GM12878 (cell line): ENCODE data around the gene LIMCH1. TPM values are rescaled to one million over a fixed set of nuclear protein-coding genes. Genes with fewer than 3 reads are reported as not detected.

Experiments
- ATAC-seq: fragments of 200-7000 bp; cut with Tn5 transposase; 3 replicates; pipeline ENCODE4 v1.9.1; 2020; ENCODE audit warnings: mild to moderate bottlenecking, moderate library complexity
- BruUV-seq: library from RNA; stranded (reverse); fragments of 400-500 nt; replicated peaks from 2 replicates; lab custom pipeline; 2021; lab: Mats Ljungman, UMichigan
- CTCF ChIA-PET: fragments of 300-600 bp; sonication (Branson Sonifier 250); formaldehyde crosslinking; extraction: SDS; loops from one replicate; lab custom pipeline; 2021; ENCODE audit warnings: inconsistent platforms; lab: Yijun Ruan, JAX
- POLR2A ChIA-PET: fragments of 350-600 bp; formaldehyde crosslinking; extraction: SDS; loops from one replicate; lab custom pipeline; 2021; ENCODE audit warnings: inconsistent platforms; lab: Charles Lee
- RAD21 ChIA-PET: fragments of 300-600 bp; sonication (Branson Sonifier 250); formaldehyde crosslinking; loops from one replicate; lab custom pipeline; 2023; ENCODE audit warnings: antibody characterized with exemption; ENCODE audit not compliant: unreplicated experiment; lab: Charles Lee
- SMC1A ChIA-PET: fragments of 300-600 bp; sonication (Branson Sonifier 250); formaldehyde crosslinking; loops from one replicate; lab custom pipeline; 2023; ENCODE audit not compliant: unreplicated experiment, uncharacterized antibody; lab: Charles Lee
- DNase-seq: peaks from one replicate; pipeline ENCODE4 v3.0.0-alpha.2; 2011; ENCODE audit warnings: low read depth, low spot score
- FAIRE-seq: peaks from 3 replicates; lab custom pipeline; 2011; peaks lifted over from hg19 to GRCh38; lab: Jason Lieb, UNC
- H2AFZ ChIP-seq: 2 replicates; pipeline ENCODE4 v1.6.0; 2011; ENCODE audit warnings: low read depth, low read length, control low read depth; ENCODE audit not compliant: control insufficient read depth
- H3K27ac ChIP-seq: 2 replicates; pipeline ENCODE4 v1.5.1; 2011; ENCODE audit warnings: control low read depth; ENCODE audit not compliant: control insufficient read depth, insufficient read depth
- H3K27me3 ChIP-seq, 2 experiments: replicated peaks in 1 of 2; 2 replicates each; pipeline versions ENCODE4 v1.6.0 to v1.6.1; 2011; ENCODE audit warnings: low read length in 1 of 2; ENCODE audit not compliant: control insufficient read depth in 2 of 2, insufficient read depth in 2 of 2
- H3K36me3 ChIP-seq, 2 experiments: 2 replicates each; pipeline ENCODE4 v1.5.1; 2011; ENCODE audit warnings: low read length in 1 of 2; ENCODE audit not compliant: control insufficient read depth in 2 of 2, insufficient read depth in 2 of 2
- H3K4me1 ChIP-seq: 2 replicates; pipeline ENCODE4 v1.6.1; 2011; ENCODE audit warnings: mild to moderate bottlenecking, low read length, moderate library complexity, mixed read lengths; ENCODE audit not compliant: control insufficient read depth, insufficient read depth
- H3K4me2 ChIP-seq: 2 replicates; pipeline ENCODE4 v1.6.0; 2011; ENCODE audit warnings: control low read depth; ENCODE audit not compliant: control insufficient read depth, insufficient read depth
- H3K4me3 ChIP-seq: fragments of 200-600 bp; sonication (generic); 2 replicates; pipeline ENCODE4 v1.5.1; 2016
- H3K79me2 ChIP-seq: 2 replicates; pipeline ENCODE4 v1.6.0; 2011; ENCODE audit warnings: low read length; ENCODE audit not compliant: control insufficient read depth, insufficient read depth
- H3K9ac ChIP-seq: 2 replicates; pipeline ENCODE4 v1.8.0; 2011; ENCODE audit warnings: low read length, control low read depth, mixed read lengths; ENCODE audit not compliant: control insufficient read depth, insufficient read depth
- H3K9me3 ChIP-seq: replicated peaks from 3 replicates; pipeline ENCODE4 v1.5.1; 2011; ENCODE audit warnings: mild to moderate bottlenecking, low read length; ENCODE audit not compliant: control insufficient read depth, insufficient read depth
- H4K20me1 ChIP-seq: 2 replicates; pipeline ENCODE4 v1.6.0; 2011; ENCODE audit not compliant: control insufficient read depth, insufficient read depth
- BHLHE40 ChIP-seq, 2 experiments: fragments of 450-650 bp in 1 of 2; IDR thresholded peaks; 2 replicates each; pipeline ENCODE4 v1.6.1; 2011 to 2017; ENCODE audit warnings: low read depth in 2 of 2, borderline replicate concordance in 1 of 2, improper control_type of control experiment in 1 of 2, low read length in 1 of 2, mild to moderate bottlenecking in 1 of 2
- CEBPB ChIP-seq, 2 experiments: fragments of 150-350 bp in 1 of 2; IDR thresholded peaks; 2 replicates each; pipeline ENCODE4 v1.6.1; 2012 to 2014; ENCODE audit warnings: low read depth in 2 of 2, low read length in 2 of 2, borderline replicate concordance in 1 of 2, inconsistent platforms in 1 of 2
- CREB1 ChIP-seq: IDR thresholded peaks from 2 replicates; pipeline ENCODE4 v1.6.1; 2012; ENCODE audit warnings: low read depth, mild to moderate bottlenecking, inconsistent platforms
- HCFC1 ChIP-seq: fragments of 150-350 bp; IDR thresholded peaks from 2 replicates; pipeline ENCODE4 v1.6.1; 2014; ENCODE audit warnings: low read length
- JUNB ChIP-seq: IDR thresholded peaks from 2 replicates; pipeline ENCODE4 v1.6.1; 2016; ENCODE audit warnings: antibody characterized with exemption, mild to moderate bottlenecking
- MXI1 ChIP-seq: fragments of 150-350 bp; IDR thresholded peaks from 2 replicates; pipeline ENCODE4 v1.6.1; 2011; ENCODE audit warnings: low read depth, mild to moderate bottlenecking, inconsistent platforms, low read length, improper control_type of control experiment
- NR2C1 ChIP-seq: fragments of 450-650 bp; IDR thresholded peaks from 2 replicates; pipeline ENCODE4 v1.6.1; 2017; ENCODE audit warnings: antibody characterized with exemption, mild to moderate bottlenecking, moderate library complexity
- POLR2A ChIP-seq: IDR thresholded peaks from 2 replicates; pipeline ENCODE4 v1.6.1; 2011; ENCODE audit warnings: low read depth, mild to moderate bottlenecking, low read length
- SREBF2 ChIP-seq: IDR thresholded peaks from 2 replicates; pipeline ENCODE4 v1.6.1; 2012; ENCODE audit warnings: mild to moderate bottlenecking, low read length
- ZNF622 ChIP-seq: fragments of 450-650 bp; IDR thresholded peaks from 2 replicates; pipeline ENCODE4 v1.6.1; 2017; ENCODE audit warnings: mild to moderate bottlenecking, inconsistent platforms
- WGBS: methylation state at CpG from one replicate; pipeline ENCODE4 v1.1.6; 2016; ENCODE audit warnings: low lambda C conversion rate; ENCODE audit not compliant: insufficient replicate concordance, insufficient coverage; ENCODE audit errors: missing lambda C conversion rate; 5-methylcytosine and 5-hydroxymethylcytosine counted together
- in situ Hi-C: fragments of 300-500 bp; cut with MboI; formaldehyde crosslinking; loops from 9 replicates; pipeline ENCODE4 v1.14.3; 2018; ENCODE audit warnings: mixed read lengths
- intact Hi-C: fragments of 100-400 bp; cut with micrococcal nuclease; formaldehyde crosslinking; loops from one replicate; pipeline ENCODE4 v1.14.2; 2022; ENCODE audit not compliant: unreplicated experiment
- polyA plus RNA-seq, 11 experiments: library from polyadenylated mRNA; depleted of rRNA in 4 of 11; unstranded in 6 of 11; stranded (reverse) in 5 of 11; fragments of >200 nt; fragmentation: Nextera tagmentation in 4 of 11; fragmentation: Illumina TruSeq in 1 of 11; extraction: Ambion mirVana in 4 of 11; extraction: Trizol in 1 of 11; gene quantifications; 1 replicate in 1 of 11; 2 replicates in 10 of 11; pipeline versions ENCODE4 v1.2.1 to v1.2.3, GENCODE V29; 2011 to 2016; ENCODE audit warnings: inconsistent platforms in 2 of 11, missing spikeins in 2 of 11, low read depth in 1 of 11
- total RNA-seq, 4 experiments: library from RNA; depleted of rRNA in 3 of 4; stranded (reverse); fragments of >200 nt in 3 of 4; fragmentation: Illumina TruSeq in 1 of 4; extraction: Trizol in 1 of 4; gene quantifications; 2 replicates each; pipeline versions ENCODE4 v1.2.1 to v1.2.3, GENCODE V29; 2013 to 2021
- TF ChIP-seq, protein P1 (sequence below): fragments of 450-650 bp; IDR thresholded peaks from 2 replicates; pipeline ENCODE4 v1.6.1; 2017; ENCODE audit warnings: borderline replicate concordance
- TF ChIP-seq, protein P2 (sequence below): IDR thresholded peaks from 2 replicates; pipeline ENCODE4 v1.6.1; 2012; ENCODE audit warnings: low read depth, low read length, improper control_type of control experiment

LIMCH1 gene
- total and polyA plus RNA-seq, 10 of the 15 experiments (the other 5 are each of a cell fraction or from before 2014, with no cell fraction given), result 0.07 to 0.15 TPM; not detected in 8

DNA sequence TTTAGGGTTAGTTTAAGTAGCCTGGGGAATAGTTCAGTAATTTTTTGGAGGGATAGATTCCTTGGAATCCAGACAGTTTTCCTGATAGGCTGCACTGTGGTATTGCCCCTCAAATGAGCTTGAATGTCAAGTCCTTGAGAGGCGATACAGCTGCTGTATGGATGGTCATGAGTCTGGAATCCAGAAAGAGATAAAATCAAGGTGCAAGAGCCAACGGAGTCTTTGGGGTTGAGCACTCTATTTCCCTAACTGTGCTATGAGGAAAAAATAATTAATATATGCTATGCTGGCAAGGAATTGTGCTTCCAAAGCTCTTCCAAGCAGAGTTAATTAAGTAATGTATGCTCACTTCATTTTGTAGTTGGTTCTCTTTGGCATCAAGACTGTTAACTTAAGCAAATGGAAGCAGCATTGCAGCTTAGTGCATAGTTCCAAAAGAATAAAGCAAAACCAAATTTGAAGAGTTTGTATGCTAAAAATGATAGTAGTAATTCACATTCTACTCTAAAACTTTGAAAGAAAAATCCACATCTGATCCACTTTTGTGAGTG is 48.8 kb downstream of the LIMCH1 start:
- SMC1A ChIA-PET, result no interaction called here

More for the DNA sequence above, 48.8 kb downstream of the LIMCH1 start:
- TF ChIP-seq JUNB (no peak), BHLHE40 (IDR thresholded peaks at IDR 0.05; ENCODE audit: borderline replicate concordance in 1 of 2, low read depth in 2 of 2, low read length in 1 of 2) (no peak), POLR2A (no peak), ZNF622 (no peak), HCFC1 (no peak), CEBPB (IDR thresholded peaks at IDR 0.05; ENCODE audit: borderline replicate concordance in 1 of 2, low read depth in 2 of 2, low read length in 2 of 2) (no peak), SREBF2 (no peak), MXI1 (no peak), NR2C1 (no peak), CREB1 (no peak)
- TF ChIP-seq, protein P1, sequence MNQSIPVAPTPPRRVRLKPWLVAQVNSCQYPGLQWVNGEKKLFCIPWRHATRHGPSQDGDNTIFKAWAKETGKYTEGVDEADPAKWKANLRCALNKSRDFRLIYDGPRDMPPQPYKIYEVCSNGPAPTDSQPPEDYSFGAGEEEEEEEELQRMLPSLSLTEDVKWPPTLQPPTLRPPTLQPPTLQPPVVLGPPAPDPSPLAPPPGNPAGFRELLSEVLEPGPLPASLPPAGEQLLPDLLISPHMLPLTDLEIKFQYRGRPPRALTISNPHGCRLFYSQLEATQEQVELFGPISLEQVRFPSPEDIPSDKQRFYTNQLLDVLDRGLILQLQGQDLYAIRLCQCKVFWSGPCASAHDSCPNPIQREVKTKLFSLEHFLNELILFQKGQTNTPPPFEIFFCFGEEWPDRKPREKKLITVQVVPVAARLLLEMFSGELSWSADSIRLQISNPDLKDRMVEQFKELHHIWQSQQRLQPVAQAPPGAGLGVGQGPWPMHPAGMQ, result no peak
- TF ChIP-seq, protein P2, sequence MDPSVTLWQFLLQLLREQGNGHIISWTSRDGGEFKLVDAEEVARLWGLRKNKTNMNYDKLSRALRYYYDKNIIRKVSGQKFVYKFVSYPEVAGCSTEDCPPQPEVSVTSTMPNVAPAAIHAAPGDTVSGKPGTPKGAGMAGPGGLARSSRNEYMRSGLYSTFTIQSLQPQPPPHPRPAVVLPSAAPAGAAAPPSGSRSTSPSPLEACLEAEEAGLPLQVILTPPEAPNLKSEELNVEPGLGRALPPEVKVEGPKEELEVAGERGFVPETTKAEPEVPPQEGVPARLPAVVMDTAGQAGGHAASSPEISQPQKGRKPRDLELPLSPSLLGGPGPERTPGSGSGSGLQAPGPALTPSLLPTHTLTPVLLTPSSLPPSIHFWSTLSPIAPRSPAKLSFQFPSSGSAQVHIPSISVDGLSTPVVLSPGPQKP, result no peak
- Histone ChIP-seq H3K27ac (no peak overlapping the region), H4K20me1 (no peaks in the 10 kb centered on the region), H3K79me2 (no peaks in the 10 kb centered on the region), H2AFZ (no peak overlapping the region), H3K4me2 (no peak overlapping the region), H3K4me1 (no peaks in the 10 kb centered on the region), H3K36me3 (no peaks in the 10 kb centered on the region), H3K9ac (no peak overlapping the region), H3K4me3 (no peak overlapping the region), H3K27me3 (no peaks in the 10 kb centered on the region), H3K9me3 (no peaks in the 10 kb centered on the region)
- BruUV-seq, result no TSS peak
- no peak for DNase-seq
- ChIA-PET RAD21 (no interaction called here), CTCF (no interaction called here), POLR2A (no interaction called here)
- intact Hi-C loops, result no loop called here
- FAIRE-seq, result no peak
- in situ Hi-C loops, result no loop called here
- ATAC-seq, result no peak
- WGBS, result 13% methylated on average over 2 of the region's 2 CpGs
